ENCODE data around the gene DDX52. TPM values are rescaled to one million over a fixed set of nuclear protein-coding genes. Genes with fewer than 3 reads are reported as not detected.

Gene DDX52
- total and polyA plus RNA-seq, 2 of the 13 experiments (the other 11 are each of a cell fraction or from before 2014, with no cell fraction given), result 8.9 to 36.1 TPM

GRCh38 chr17:37650419-37651003 is 7.3 kb upstream of the DDX52 start (continued):
- TF ChIP-seq HNF4A (CRISPR knock-in tag; IDR thresholded peaks at IDR 0.05) (peak; percentile 36), KDM2A (CRISPR knock-in tag; IDR thresholded peaks at IDR 0.05; ENCODE audit: borderline replicate concordance, low read depth) (no peak), ZNF44 (CRISPR knock-in tag; IDR thresholded peaks at IDR 0.05) (no peak), ELF1 (CRISPR knock-in tag; IDR thresholded peaks at IDR 0.05) (no peak), ATF7-NPFF (CRISPR knock-in tag; IDR thresholded peaks at IDR 0.05; ENCODE audit: low read depth) (no peak), JUN (CRISPR knock-in tag; IDR thresholded peaks at IDR 0.05) (no peak), SRY (CRISPR knock-in tag; IDR thresholded peaks at IDR 0.05) (no peak), HBP1 (CRISPR knock-in tag; IDR thresholded peaks at IDR 0.05; ENCODE audit: low read depth) (no peak), PPARG (CRISPR knock-in tag; conservative IDR thresholded peaks at IDR 0.05) (peak; percentile 42; the same call in 1 of the 2 replicates), ZNF446 (CRISPR knock-in tag; IDR thresholded peaks at IDR 0.05) (no peak), ZNF556 (CRISPR knock-in tag; IDR thresholded peaks at IDR 0.05; ENCODE audit: borderline replicate concordance) (no peak), MED8 (CRISPR knock-in tag; IDR thresholded peaks at IDR 0.05; ENCODE audit: insufficient replicate concordance) (no peak), MED1 (CRISPR knock-in tag; IDR thresholded peaks at IDR 0.05) (peak; percentile 33; the same call in 1 of the 2 replicates), TFE3 (CRISPR knock-in tag; IDR thresholded peaks at IDR 0.05) (no peak), ARID3A (IDR thresholded peaks at IDR 0.05; ENCODE audit: low read depth, low read length) (peak; percentile 53; the same call in 1 of the 2 replicates), ZNF263 (CRISPR knock-in tag; IDR thresholded peaks at IDR 0.05) (no peak), RAD21 (CRISPR knock-in tag; IDR thresholded peaks at IDR 0.05) (peak; percentile 86), HIVEP1 (CRISPR knock-in tag; IDR thresholded peaks at IDR 0.05) (no peak), MZF1 (CRISPR knock-in tag; IDR thresholded peaks at IDR 0.05; ENCODE audit: borderline replicate concordance) (no peak), ZNF207 (IDR thresholded peaks at IDR 0.05; ENCODE audit: borderline replicate concordance) (no peak), SETDB1 (CRISPR knock-in tag; IDR thresholded peaks at IDR 0.05; ENCODE audit: borderline replicate concordance) (no peak), KLF13 (CRISPR knock-in tag; IDR thresholded peaks at IDR 0.05) (no peak), ZNF251 (CRISPR knock-in tag; IDR thresholded peaks at IDR 0.05) (no peak), PBX3 (CRISPR knock-in tag; IDR thresholded peaks at IDR 0.05; ENCODE audit: borderline replicate concordance) (no peak), PHF5A (CRISPR knock-in tag; IDR thresholded peaks at IDR 0.05; ENCODE audit: low read depth, unreplicated experiment) (no peak), ZBTB3 (CRISPR knock-in tag; IDR thresholded peaks at IDR 0.05; ENCODE audit: borderline replicate concordance, low read depth) (no peak)

Data from HepG2 (cell line).